ENCODE results near the gene CASTOR1. TPM values are rescaled to one million over a fixed set of nuclear protein-coding genes. Genes with fewer than 3 reads are reported as not detected.

The CASTOR1 gene
- total RNA-seq, 1 donor from 2014 or later: 8.2 TPM

DNA sequence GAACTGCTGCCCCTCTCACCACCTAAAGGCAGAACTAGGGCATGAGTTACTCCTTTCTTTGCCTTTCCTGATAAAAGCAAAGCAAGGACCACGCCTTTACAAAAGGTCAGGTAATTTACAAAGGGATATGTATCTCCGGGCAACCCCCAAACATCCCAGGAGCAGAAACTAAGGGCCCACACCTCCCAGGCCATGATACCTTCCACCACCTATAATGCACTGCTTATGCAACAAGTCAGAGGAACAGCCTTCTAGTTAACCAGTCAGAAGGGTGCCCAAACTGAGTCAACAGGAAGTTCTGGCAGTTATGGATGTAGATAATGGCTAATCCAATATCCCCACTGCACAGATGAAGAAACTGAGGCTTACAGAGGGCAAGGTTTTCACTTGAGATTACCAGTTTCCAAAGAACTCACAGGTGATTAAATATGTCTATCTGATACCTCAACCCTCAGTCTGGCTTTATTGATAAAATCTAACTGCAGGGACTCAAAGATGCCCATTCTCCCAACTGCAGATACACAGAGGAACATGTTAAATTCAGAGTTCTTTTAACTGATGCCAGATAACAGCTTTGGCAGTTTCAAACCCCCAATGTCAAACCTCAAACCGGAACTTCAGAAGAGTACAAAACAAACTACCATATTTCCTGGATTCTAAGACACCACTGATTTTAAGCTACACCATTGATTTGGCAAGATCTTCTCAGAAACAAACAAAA, 16.8 kb upstream of the CASTOR1 start:
- intact Hi-C loops (cut with DNase I): loop anchor here (2.0 kb wide), 1 partner anchor 15 kb away; no protein-coding TSS in a partner anchor
- no peak for ATAC-seq
- no peak for DNase-seq (ENCODE audit: missing footprints)

DNA sequence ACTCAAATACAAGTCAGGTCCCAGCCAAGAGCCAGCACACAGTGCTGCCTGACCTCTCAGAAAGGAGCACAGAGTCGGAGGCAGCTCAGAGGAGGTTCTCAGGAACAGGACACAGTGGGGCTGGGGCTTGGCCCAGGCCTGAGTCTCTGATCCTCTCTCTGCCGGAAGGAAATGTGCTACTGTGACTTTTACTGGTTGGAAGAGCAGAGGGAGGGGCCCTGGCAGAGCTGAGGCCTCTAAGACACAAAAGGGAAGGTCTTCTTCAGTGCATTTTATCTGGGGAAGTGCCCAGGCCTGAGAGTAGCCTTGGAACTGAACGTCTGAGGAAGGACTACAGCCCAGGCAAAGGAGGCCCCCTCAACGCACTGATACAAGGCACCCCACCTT, 16.2 kb upstream of the CASTOR1 start:
- intact Hi-C loops (cut with DNase I): loop anchor here (2.0 kb wide), 1 partner anchor 15 kb away; no protein-coding TSS in a partner anchor
- DNase-seq (ENCODE audit: missing footprints) (peak; percentile 83), ATAC-seq (peak; percentile 83)

DNA sequence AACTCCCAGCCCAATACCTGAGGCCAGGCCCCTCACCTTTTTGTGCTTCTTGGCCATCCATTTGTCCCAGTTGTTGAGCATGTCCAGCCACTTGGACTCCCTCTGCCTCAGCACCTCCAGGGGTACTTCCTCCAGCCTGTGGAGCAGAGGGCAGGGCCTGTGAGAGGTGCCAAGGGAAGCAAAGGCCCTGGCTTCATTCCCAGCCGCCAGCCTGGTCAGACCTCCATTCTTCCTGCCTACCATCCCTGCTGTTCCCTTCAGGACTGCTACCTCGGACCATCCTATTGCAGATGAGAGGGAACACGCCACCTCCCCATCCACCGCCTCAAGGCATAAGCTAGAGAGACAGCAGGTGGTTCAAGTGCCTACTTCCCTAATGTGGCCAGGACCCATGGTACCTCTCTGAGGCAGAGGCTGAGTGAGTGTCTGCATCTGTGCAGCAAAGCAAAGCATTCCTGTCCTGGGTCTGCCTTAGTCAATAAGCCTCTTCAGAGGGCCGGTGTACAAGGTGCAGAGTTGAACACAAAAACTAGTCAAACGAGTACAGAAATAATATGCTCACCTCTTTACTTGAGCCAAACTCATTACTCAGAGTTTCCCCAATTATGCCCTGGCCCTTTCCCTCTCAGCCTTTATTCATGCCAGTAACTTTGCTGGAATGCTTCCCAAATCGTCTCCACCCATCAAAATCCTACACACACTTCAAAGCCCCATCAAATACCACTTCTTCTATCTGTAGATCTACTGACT, 15.4 kb upstream of the CASTOR1 start:
- no peak for DNase-seq (ENCODE audit: missing footprints)
- intact Hi-C loops (cut with DNase I): loop anchor here (2.0 kb wide), 1 partner anchor 14 kb away; no protein-coding TSS in a partner anchor
- no peak for ATAC-seq

DNA sequence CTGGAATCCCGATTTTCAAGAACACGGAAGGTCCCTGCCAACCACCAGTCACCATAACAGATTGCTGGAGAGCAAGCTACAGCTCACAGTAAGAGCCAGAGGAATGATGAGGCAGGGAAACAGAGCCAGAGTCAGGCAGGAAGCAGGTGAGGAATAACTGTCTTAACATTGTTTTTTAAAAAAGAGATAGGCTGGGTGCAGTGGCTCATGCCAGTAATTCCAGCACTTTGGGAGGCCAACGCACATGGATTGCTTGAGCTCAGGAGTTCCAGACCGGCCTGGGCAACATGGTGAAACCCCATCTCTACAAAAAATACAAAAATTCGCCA, 13.5 kb upstream of the CASTOR1 start:
- no peak for ATAC-seq

DNA sequence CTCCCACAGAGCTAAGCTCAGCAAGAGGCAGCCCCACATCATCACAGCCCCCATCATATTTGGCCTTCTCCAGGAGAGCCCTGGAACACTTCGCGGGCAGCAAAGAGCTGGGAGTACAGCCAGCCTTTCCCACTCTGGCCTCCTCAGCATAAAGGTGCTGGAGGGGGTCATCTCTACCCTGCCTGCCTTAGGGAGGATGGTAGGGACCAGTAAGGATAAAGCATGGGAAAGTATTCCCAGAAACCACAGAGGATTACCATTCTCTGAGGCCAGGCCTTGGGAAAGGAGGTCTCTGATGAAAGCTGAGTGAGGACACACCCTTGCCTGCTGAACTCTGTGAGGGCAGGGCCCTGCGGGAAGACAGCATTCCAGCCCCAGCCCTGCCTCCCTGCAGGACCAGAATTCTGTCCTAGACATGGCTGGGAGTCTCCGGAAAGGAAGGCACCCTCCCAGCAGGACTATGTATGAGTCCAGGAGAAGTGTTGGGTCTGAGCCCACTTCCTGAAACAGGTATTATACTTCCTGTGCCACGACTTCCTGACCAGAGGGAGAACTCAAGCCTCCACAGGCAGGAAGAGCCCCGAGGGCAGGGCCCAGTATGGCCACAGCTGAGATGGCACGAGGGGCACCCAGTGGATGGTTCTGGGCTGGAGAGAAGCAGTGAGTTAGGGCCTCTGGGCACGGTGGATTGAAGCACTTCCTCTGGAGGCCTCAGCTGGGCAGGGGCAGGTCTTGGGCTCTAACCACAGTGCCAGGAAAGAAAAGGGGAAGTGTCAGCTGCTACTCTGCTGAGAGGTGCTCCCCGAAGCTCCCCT, 12.9 kb upstream of the CASTOR1 start:
- DNase-seq (ENCODE audit: missing footprints): peak; percentile 85
- ATAC-seq: peak; percentile 45
- intact Hi-C loops (cut with DNase I): no loop called here

More for the DNA sequence above, 13.5 kb upstream of the CASTOR1 start:
- intact Hi-C loops (cut with DNase I): no loop called here
- DNase-seq (ENCODE audit: missing footprints): no peak

DNA sequence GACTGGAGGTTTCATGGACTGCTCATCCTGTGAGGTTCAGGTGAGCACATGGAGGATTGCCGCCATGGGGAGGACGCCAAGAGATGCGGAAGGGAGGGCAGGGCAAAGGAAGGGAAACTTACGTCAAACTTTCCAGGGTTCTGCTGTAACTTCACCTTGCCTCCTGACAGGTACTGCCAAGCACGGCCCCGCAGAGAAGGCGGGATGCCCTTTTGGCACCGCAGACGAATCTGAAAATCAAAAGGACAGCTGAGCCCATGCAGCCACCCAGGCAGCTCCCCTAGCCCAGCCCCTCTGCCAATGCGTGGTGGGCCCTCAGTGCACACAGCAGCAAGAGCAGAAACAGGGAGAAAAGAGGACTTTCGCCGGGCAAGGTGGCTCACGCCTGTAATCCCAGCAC, 10.0 kb upstream of the CASTOR1 start:
- intact Hi-C loops (cut with DNase I): no loop called here
- DNase-seq (ENCODE audit: missing footprints) (no peak), ATAC-seq (no peak)

DNA sequence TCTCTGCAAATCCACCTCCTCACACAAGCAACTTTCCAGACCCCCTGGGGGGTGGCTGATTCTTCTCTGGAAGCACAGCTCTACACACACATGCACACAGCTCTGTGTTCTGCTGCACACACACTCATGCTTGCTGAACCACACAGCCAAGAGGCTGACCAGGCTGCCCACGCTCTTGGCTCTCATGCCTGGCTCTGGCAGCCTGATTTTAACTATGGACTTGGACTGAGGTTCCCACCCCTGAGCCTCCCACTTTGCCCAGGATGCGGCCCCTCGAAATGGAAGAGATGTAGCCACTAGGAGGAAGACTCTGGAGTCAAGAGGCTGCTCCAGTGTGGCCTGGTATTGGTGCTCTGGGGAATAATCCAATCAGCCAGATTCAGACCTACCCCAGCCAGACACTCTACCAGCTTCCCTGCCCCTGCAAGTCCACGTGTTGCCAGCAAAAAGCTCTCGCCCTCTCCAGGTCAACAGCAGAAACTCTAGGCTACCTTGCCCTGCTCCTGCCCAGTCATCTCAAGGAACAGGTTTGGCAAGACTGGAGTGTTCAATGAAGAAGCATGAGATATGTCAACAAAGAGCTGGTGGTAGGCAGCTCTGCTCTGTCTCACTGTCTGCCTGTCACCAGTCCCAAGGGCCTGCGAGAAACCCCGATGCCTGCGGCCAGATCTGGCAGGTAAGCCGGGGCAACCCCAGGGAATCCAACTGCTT, 8.8 kb upstream of the CASTOR1 start:
- no peak for DNase-seq (ENCODE audit: missing footprints)
- no peak for ATAC-seq
- intact Hi-C loops (cut with DNase I): no loop called here

DNA sequence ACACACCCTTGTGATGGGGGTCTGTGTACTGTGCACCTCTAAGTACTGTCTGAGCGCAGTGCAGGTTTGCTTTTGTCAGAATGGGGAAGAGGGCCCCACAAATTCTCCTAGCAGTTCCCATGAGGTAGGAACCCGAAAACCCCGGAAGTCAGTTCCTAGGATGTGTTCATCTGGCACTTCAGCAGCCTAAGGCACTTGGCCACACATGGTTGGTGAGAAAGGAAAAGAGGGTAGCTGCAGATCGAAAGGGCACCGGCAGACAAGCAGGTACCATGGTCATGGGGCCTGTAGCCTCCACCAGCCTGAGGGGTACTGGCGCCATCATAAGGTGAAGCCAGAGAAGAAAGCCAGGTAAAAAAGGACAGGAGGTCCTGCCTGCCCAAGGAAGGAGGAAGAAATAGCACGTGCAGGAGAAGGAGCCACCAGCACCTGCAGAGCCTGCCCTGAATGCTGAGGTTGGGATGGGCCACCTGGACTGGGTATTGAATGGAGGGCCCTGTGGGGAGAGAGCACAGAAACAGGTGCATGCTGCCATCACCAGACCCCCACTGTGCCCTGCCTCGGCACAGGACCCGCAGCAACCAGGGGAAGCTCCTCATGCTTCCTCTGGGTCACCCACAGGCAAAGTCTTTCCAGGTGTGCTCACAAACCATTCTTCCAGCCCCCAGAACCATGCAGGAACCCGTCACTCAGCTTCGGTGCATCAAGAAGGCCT, 8.1 kb upstream of the CASTOR1 start:
- intact Hi-C loops (cut with DNase I): no loop called here
- ATAC-seq (no peak), DNase-seq (ENCODE audit: missing footprints) (no peak)

DNA sequence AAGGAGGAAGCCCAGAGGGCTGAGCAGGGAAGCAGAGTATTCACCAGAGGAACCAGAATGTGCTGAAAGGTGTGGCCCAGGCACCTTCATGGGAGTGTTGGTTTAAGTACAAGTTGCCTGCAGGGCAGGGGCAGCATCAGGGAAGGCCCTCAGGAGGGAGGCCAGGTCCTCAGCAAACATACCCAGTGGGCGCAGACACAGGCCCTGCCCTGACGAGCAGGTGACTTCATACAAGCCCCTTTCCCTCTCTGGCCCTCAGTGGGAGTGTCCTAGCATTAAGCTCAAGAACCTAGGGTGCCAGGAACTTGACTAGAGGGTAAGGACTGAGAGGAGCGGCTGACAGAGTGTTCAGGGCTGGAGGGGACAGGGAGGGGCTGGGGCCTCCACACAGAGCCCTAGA, 7.5 kb upstream of the CASTOR1 start:
- ATAC-seq (no peak), DNase-seq (ENCODE audit: missing footprints) (no peak)
- intact Hi-C loops (cut with DNase I): no loop called here

DNA sequence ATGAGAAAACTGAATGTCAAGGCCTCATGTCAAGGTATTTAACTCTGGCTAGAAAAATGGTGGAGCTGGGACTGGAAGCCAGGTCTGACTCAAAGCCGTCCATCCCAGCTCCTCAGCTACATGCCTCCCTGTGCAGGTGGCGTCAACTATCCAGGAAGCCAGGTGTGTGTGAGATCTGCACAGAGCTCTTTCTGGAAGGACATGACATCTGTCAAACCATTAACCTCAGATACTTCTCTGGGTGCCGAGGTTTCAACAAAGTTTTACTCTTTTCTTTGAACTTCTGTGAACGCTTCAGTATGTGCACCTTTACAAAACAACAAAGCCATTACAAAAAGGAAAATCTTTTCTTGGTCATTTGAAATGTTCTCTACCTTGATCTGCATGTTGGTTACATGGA, 7.0 kb upstream of the CASTOR1 start:
- ATAC-seq (no peak), DNase-seq (ENCODE audit: missing footprints) (no peak)
- intact Hi-C loops (cut with DNase I): no loop called here

DNA sequence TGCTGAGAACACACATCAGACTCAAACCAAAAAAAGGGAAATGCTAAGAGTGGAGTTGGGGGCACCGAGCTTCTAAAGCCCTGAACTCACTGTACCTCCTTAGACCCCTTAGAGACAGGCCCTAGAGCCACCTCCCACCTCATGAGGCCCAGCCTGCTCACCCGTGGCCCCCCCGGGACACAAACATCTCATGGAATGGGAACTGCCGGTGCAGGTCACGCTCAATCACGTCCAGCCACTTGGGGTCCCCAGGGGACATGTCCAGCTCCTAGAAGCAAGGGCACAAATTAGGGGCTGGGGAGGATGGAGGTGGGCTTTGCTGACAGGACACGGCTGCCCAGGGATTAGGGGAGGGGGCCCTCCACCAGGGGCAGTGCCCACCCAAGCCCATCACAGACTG, 6.3 kb upstream of the CASTOR1 start:
- DNase-seq (ENCODE audit: missing footprints) (no peak), ATAC-seq (no peak)
- intact Hi-C loops (cut with DNase I): no loop called here

DNA sequence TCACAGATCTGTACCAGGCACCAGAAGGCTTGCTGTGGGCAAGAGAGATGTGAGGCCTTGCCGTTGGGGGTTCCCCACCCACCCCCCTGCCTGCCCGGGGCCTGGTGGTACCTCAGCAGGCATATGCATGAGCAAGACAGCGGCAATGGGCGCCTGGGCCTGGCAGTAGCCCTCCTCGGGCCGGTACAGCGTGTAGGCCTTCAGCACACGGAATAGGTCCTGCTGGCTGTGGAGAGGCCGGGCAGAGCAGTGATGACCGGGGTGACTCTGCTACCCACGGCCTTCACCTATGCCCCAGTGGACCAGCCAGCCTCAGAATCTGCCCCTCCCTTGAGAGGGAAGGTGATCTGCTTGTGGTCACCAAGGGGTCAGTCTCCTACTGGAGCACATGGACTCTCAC, 5.5 kb upstream of the CASTOR1 start:
- no peak for ATAC-seq
- intact Hi-C loops (cut with DNase I): no loop called here
- DNase-seq (ENCODE audit: missing footprints): no peak

DNA sequence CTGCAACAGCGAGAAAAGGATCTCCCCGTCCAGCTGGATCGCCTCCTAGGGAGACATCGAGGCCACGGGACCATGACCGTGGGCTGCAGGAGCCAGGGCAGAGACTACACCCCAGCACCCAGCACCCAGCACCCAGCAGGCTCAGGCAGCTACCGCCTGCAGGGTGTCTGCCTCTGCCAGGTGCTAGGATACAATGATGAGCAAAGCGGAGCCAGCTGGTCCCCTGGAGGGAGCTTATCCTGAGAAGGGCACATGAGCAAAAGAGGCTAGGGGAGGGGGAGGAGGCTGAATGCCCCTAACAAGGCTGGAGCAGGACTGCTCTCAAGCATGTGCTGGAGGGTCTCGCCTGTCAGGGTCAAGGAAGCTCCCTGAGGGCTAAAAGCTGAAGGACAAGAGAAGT, 4.8 kb upstream of the CASTOR1 start:
- DNase-seq (ENCODE audit: missing footprints) (no peak), ATAC-seq (no peak)
- intact Hi-C loops (cut with DNase I): no loop called here

DNA sequence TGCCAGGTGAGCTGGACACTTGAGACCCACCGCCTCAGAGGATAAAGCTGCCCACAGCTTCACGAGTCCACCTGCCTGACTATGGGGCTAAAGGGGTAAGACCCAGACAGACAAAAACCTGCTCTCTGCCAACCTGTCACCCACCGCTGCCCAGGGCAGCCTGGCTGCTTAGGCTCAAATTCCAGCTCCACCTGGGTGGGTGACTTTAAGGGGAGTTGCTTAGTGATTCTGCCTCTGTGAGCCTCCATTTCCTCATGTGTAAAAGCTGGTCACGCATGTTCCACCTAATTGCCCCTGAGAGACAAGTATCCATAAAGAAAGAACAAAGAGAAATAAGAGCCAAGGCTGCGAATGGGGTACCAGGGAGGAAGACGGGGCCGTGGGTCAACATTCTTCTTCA, 3.7 kb upstream of the CASTOR1 start:
- ATAC-seq (no peak), DNase-seq (ENCODE audit: missing footprints) (no peak)
- intact Hi-C loops (cut with DNase I): no loop called here

DNA sequence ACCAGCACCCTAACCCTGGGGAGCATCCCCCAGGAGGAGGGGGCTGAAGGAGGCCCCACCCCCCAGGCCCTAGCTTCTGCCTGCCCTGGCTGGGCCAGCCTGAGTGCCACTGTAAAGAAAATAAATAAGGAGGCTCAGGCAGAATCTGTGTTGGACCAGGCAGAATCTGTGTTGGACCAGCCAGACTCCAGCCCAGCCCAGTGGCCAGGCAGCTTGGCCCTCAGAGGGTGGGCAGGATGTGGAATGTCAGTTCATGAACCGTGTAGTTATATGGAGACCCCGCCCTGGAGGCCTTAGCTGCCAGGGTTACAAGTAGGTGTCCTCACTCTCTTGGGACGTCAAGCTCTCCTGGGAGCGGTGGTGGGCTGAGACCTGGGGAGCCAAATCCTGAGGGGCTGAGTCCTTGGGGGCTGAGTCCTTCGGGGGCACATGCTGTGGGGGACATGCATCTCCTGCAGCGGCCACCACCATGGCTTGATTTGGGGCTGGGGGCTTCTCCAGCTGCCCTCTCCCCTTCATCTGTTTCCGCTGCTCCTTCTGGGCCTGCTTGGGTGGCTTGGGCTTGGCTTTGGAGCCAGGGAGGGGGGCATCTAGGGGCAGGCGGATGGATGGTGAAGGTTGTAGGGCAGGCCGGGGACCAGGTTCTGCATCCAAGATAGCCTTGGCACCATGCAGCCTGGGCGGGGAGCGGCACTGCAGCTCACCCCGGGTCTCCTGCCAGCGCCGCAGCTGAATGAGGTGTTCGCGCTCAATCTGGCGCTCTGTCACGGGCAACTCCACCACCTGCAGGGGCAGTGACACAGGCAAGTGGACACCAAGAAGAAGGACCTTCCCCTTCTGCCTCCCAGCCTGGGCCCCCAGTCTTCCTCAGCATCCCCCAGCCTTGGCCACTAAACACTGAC, 3.0 kb upstream of the CASTOR1 start:
- DNase-seq (ENCODE audit: missing footprints) (no peak), ATAC-seq (no peak)
- intact Hi-C loops (cut with DNase I): no loop called here

DNA sequence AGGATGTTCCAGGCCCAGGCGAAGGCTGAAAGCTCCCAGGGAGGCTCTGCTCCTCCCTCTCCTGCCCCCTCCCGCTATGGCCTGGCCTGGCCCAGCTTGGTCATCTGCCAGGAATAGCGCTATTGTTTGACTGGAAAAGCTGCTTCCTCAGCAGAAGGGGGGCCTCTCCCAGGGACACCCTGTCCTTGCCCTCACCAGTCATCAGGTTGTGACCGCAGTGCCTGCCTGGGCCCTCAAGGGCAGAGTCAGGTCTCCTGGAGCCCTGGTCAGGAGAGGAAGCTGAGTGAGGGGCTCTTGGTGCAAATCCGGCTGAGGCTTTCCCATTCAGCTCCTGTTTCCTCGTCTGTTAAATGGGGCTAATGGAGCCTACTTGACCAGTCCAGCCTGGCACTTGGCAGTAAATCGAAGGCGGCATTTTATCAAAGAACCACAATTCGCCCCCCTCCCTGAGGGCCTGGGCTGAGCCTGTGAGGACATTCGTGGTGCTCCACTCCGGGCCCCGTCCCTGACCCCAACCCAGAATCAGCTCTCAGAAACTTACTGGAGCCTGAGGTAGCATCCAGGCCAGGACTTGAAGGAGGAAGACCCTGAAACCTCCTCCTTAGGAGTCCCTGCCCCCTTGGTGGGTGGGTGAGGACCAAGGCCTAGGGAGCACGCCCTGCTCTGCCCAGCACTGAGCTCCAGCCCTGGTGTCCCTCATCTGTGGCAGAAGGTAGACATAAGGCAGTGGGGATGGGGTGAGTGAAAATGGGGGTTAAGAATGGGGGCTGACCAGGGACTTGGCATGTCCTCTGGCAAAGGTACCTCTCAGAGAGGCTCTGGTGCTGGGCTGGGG, 2.0 kb upstream of the CASTOR1 start:
- ATAC-seq (peak; percentile 25), DNase-seq (ENCODE audit: missing footprints) (peak; percentile 91)
- intact Hi-C loops (cut with DNase I): loop anchor here (2.0 kb wide), 1 partner anchor 14 kb away; no protein-coding TSS in a partner anchor

Data from Right ventricle myocardium inferior (tissue), 1 donor.